Activated T-cell treated with anti-CD3 and anti-CD28 coated beads, Interleukin-2, amount 50 U/mL, for 1 hour (primary cell): ENCODE results near the gene DDX25.
"Not testable (repeated sequence)": the region's sequence is repeated elsewhere in the genome, so short reads cannot be mapped to it uniquely, and the experiment has no call there.

Experiments
- DNase-seq: peaks from one replicate; pipeline ENCODE4 v3.0.0-alpha.2; 2020

DDX25 gene

GRCh38 chr11:125910226-125910849, 6.0 kb downstream of the DDX25 start:
- DNase-seq: no peak

DNA sequence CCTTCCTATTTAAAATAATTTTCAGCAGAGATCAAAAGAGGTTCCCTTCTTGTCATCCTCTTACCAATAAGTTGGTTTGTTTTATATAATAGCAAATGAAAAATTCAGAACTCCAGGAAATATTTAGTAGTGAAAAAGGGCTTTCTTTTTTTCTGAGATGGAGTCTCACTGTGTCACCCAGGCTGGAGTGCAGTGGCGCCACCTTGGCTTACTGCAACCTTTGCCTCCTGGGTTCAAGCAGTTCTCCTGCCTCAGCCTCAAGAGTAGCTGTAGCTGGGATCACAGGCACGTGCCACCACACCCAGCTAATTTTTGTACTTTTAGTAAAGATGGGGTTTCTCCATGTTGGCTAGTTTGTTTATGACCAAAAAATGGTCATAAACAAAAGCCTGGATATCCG, 10.3 kb downstream of the DDX25 start:
- DNase-seq: not testable (repeated sequence)

- no peak for DNase-seq
These were observed 12.5 kb downstream of the DDX25 start for GRCh38 chr11:125916683-125917347.

DNA sequence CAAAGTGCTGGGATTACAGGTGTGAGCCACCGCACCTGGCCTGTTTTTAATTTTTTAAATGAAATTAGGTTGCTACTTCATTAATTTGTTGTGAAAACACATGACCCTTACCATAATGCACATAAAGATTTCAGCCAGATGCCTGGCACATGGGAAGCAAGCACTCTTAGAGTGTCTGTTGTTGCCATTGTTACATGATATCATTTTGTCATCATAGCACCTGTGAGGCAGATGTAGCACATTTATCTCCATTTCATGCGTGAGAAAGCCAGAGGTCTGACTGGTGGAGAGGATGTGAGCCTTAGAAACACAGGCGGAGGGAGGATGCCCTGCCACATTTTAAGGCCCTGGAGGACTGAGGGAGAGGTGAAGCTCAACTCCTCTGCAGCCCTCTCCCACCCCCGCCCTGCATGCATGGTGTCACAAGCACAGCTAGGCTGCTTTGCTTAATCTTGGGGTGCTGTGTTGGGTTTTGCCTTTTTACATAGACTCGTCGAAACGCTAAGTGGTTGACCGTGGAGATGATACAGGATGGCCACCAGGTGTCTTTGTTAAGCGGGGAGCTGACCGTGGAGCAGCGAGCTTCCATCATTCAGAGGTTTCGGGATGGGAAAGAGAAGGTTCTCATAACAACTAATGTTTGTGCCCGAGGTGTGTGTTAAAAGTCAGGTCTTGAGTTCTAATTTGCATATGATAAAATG, 14.0 kb downstream of the DDX25 start:
- no peak for DNase-seq

DNA sequence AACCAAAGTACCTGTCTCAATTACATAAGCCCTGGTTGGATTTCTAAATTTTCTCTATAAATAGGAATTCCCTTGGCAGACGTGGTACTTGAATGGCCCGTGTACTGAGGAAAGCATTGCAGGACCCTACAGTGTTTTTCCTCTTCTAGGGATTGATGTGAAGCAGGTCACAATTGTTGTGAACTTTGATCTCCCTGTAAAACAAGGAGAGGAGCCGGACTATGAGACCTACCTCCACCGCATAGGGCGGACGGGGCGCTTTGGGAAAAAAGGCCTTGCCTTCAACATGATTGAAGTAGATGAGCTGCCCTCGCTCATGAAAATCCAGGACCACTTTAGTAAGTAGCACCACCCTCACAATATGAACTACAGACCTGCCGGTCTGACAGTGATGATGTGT, 16.7 kb downstream of the DDX25 start:
- no peak for DNase-seq

GRCh38 chr11:125922156-125922555, 17.8 kb downstream of the DDX25 start:
- DNase-seq: no peak

- DNase-seq: peak; percentile 47
These were observed 18.8 kb downstream of the DDX25 start for GRCh38 chr11:125923012-125923579.

DNA sequence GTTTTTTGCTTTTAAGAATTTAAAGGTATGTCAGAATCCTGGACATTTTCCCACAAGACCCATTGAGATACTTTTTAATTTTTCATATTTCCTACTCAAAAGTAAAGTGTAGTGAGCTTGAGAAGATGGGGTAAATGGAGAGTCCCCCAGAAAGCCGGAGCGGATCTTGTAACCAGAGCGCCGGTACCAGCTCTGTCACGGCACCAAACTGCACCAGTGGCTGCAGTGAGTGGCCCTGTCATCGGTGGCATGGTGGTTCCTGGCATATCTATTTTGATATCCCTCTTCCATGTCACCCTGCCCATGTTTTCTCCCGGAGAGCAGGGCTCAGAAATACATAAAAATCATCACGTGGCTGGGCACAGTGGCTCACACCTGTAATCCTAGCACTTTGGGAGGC, 19.3 kb downstream of the DDX25 start:
- DNase-seq: no peak

DNA sequence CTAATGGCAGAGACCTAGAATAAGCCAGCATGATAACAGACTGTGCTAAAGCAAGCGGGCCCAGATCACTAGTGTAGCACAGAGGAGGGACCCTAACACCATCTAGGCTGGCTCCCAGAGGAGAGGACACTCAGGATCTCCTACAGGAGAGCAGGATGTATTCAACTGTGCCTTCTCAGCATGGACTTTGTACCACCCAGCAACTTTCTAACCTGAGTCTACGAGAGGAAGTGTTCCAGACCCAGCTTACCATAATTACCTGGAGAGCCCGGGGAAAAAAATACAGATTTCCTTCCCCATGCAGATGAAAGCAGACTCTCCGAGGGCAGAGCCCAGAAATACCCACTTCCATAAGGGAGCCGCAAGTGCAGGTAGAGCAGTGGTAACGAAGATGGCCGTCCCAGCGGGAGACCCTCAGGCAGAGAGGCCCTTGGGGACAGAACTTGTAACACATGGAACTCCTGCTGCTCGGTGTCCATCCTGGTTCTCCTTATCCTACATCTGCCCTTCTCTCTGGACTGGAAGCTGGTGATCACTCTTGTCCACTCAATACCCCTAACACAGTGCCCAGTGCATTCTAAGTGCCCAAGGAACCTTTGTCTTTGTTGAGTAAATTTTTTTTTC, 20.2 kb downstream of the DDX25 start:
- DNase-seq: no peak

GRCh38 chr11:125925247-125925740, 21.0 kb downstream of the DDX25 start:
- no peak for DNase-seq

DNA sequence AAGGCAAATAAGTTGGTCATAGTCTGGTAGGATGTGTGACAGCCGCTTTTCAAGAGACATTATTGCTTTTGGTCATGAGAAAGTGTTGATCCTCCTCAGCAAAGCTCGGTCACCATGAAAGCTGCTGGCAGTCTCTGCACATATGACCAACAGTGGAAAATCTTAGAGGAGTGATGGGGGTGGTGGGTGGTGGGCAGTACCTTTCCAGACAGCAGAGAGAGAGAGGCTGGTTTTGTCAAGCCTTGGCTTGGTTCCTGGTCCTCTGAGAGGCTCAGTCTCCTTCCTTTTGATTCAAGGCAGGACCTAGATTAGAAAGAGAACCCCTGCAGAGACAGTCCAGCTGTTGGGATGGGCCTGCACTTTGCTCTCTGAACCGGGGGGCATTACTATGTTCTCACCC, 21.5 kb downstream of the DDX25 start:
- no peak for DNase-seq

DNA sequence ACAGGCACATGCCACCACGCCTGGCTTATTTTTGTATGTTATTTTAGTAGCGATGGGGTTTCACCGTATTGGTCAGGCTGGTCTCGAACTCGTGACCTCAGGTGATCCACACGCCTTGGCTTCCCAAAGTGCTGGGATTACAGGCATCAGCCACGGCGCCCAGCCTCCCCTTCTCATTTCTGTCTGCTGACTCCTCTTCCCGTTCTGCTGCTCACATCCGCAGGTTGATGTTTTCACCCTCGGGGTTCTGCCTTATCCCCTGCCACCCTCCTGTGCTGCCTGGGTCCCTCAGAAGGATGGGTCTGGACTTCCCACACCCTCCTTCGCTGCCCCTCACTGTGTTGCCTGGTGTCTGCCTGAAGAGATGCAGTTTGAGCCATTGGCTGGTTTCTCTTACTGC, 22.4 kb downstream of the DDX25 start:
- no peak for DNase-seq

GRCh38 chr11:125929445-125930075, 25.3 kb downstream of the DDX25 start:
- DNase-seq: no peak

DNA sequence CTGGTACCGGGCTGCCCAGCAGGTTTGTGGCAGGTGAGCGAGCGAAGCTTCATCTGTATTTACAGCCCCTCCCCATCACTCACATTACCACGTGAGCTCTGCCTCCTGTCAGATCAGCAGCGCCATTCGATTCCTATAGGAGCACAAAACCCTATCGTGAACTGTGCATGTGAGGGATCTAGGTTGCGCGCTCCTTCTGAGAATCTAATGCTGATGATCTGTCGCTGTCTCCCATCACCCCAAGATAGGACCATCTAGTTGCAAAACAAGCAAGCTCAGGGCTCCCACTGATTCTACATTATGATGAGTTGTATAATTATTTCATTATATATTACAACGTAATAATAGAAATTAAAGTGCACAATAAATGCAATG, 25.8 kb downstream of the DDX25 start:
- DNase-seq: no peak

DNA sequence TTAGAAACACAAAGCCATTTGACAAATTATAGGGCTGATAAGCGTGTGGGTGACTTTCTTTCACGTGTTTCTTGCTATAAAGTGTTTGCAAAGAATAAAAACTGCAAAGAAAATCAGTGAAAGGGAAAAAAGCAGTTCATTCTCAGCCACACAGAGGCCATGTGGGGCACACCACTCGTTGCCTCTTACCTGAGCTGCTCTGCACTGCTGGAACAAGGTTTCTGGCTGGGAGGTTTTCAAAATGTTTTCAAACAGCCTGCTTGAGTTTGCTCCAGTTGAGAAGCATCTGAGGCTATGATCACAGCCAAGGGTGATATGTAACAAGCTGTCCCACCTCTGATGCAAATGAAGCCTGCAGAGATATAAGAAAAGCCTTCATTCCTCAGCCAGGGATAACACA, 26.8 kb downstream of the DDX25 start:
- DNase-seq: no peak

GRCh38 chr11:125931668-125932067, 27.4 kb downstream of the DDX25 start:
- no peak for DNase-seq

GRCh38 chr11:125932301-125932700, 28.0 kb downstream of the DDX25 start:
- DNase-seq: no peak

DNA sequence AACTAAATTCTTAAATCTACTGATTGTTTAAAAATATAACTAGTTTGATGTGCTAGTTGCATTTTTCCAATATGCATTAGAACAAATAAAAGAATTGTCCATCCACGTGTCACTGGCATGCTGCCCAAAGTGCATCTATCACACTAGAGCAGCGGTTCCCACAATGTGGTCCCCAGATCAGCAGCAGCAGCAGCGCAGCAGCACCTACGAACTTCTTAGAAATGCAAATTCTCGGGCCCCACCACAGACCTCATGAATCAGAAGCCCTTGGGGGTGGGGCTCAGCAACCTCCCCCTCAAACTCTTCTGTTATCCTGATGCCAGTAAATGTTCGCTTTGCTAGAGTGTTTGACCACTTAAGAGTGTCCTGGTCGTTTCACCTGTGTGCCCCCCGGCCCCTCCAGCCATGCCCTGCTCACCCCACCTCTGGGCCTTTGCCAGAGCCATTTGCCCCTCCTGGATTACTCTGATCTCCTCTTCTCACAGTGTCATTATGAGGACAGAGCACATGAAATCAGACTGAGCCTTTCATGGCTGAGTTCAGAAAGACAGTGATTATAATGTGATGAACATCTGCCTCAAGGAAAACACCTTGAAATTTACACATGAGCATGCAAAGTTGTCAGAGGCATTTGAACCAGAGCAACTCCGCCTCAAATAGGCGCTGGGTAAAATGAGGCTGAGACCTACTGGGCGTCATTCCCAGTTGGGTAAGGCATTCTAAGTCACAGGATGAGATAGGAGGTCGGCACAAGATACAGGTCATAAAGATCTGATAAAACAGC, 28.9 kb downstream of the DDX25 start:
- DNase-seq: no peak

GRCh38 chr11:125934473-125934872, 30.2 kb downstream of the DDX25 start:
- no peak for DNase-seq

DNA sequence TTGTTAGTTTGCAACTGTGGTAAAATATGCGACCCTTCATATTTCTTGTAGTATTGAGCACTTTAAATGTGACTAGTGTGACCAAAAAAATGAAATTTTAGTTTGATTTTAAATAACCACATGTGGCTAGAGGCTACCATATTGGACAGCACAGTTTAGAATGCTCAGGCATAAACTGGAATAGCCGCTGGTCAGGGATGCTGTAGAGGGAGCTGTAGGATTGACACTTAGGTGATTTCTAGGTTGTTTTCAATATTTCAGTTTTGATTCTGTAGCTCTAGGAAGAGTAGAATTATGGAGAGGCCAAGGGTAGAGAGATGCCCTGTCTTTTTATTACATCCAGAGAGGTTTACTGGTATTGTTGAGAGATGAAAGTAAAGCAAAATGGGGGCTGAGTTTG, 30.7 kb downstream of the DDX25 start:
- no peak for DNase-seq

DNA sequence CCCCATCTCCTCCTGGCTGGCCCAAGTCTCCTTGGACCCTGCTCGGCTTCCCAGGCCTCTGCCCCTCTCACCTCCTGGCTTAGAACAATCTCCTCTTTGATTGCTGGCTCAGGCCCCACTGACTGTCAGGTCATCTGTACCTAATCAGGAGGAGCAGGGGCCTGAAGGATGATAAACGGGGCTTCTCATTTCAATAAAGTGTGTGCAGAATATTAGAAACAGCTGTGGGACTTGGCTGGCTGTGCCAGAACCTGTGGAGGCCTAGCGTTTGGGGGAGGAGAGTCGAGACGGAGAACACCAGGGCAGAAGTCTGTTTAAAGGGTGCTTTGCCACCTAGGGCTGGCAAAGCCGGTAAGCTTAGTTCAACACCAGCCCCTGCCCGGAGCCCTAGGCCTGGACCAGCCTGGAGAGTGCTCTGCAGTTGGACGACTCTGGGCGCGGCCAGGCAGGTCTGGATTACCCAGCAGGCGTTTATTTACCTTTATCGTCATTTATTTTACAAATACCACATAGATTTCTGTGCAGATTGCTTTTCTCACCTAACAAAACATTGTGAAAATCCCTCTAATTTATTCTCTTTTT, 31.4 kb downstream of the DDX25 start:
- no peak for DNase-seq

- DNase-seq: no peak
These were observed 34.1 kb downstream of the DDX25 start for GRCh38 chr11:125938418-125938817.
